GM12864 (cell line): Measurements from ENCODE around the gene CATSPER3.

Source experiments
- DNase-seq: peaks from one replicate; pipeline ENCODE4 v3.0.0-alpha.2; 2011; ENCODE audit warnings: low read depth
- H3K4me3 ChIP-seq: 2 replicates; pipeline ENCODE4 v1.5.1; 2011; ENCODE audit warnings: mild to moderate bottlenecking, low read depth, low read length, control low read depth
- CTCF ChIP-seq: IDR thresholded peaks from 2 replicates; pipeline ENCODE4 v1.5.1; 2011; ENCODE audit warnings: low read depth, mild to moderate bottlenecking, moderate library complexity, low read length, control low read depth, inconsistent platforms; ENCODE audit errors: missing control alignments

CATSPER3 gene

GRCh38 chr5:135040333-135041144 lies 72.8 kb downstream of the CATSPER3 start:
- H3K4me3 ChIP-seq, result no peak overlapping the region
- DNase-seq, result no peak
- TF ChIP-seq CTCF, result no peak

GRCh38 chr5:135041145-135041587 lies 73.5 kb downstream of the CATSPER3 start:
- H3K4me3 ChIP-seq, result no peak overlapping the region
- DNase-seq, result no peak
- no peak for TF ChIP-seq CTCF

GRCh38 chr5:135041726-135042125 lies 74.0 kb downstream of the CATSPER3 start:
- no peak for TF ChIP-seq CTCF
- H3K4me3 ChIP-seq, result no peak overlapping the region
- DNase-seq, result no peak

GRCh38 chr5:135042595-135042994 lies 74.9 kb downstream of the CATSPER3 start:
- DNase-seq, result no peak
- H3K4me3 ChIP-seq, result no peak overlapping the region
- no peak for TF ChIP-seq CTCF

- no peak overlapping the region for H3K4me3 ChIP-seq
- no peak for DNase-seq
- TF ChIP-seq CTCF, result no peak
These were observed 77.8 kb downstream of the CATSPER3 start for GRCh38 chr5:135045488-135045887.

GRCh38 chr5:135046661-135047346 lies 79.1 kb downstream of the CATSPER3 start:
- no peak for DNase-seq
- H3K4me3 ChIP-seq, result no peak overlapping the region
- no peak for TF ChIP-seq CTCF
